ENCODE measurements around the gene MT1E.

DNA sequence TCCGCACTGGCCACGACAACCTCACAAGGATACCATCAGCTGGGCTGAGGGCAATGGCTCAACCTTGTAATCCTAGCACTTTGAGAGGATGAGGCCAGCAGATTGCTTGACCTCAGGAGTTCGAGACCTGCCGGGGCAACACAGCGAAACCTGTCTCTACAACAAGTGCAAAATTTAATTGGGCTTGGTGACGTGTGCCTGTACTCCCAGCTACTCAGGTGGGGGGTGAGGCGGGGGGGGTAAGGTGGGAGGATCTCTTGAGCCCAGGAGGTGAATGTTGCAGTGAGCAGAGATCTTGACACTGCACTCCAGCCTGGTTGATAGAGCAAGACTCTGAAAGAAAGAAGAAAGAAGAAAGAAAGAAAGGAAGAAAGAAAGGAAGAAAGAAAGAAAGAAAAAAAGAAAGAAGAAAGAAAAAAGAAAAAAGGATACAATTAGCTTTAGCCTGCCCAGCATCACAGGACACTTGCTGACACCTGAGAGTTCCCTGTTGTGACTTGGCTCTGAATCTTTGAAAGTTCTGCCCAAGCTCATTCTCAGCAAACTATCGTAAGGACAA lies 5.2 kb upstream of the MT1E start:
- TF ChIP-seq, protein P1, sequence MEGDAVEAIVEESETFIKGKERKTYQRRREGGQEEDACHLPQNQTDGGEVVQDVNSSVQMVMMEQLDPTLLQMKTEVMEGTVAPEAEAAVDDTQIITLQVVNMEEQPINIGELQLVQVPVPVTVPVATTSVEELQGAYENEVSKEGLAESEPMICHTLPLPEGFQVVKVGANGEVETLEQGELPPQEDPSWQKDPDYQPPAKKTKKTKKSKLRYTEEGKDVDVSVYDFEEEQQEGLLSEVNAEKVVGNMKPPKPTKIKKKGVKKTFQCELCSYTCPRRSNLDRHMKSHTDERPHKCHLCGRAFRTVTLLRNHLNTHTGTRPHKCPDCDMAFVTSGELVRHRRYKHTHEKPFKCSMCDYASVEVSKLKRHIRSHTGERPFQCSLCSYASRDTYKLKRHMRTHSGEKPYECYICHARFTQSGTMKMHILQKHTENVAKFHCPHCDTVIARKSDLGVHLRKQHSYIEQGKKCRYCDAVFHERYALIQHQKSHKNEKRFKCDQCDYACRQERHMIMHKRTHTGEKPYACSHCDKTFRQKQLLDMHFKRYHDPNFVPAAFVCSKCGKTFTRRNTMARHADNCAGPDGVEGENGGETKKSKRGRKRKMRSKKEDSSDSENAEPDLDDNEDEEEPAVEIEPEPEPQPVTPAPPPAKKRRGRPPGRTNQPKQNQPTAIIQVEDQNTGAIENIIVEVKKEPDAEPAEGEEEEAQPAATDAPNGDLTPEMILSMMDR (IDR thresholded peaks at IDR 0.05): no peak
- no peak for TF ChIP-seq POLR2A (IDR thresholded peaks at IDR 0.05)
